RWPE1 (cell line): ENCODE results near the gene PLIN4.

Experiments
- CTCF ChIA-PET: fragments of 350-600 bp; sonication (Branson Sonifier 250); formaldehyde crosslinking; extraction: SDS; loops from one replicate; lab custom pipeline; 2021; lab: Yijun Ruan, JAX
- POLR2A ChIA-PET: fragments of 400-600 bp; formaldehyde crosslinking; extraction: SDS; loops from one replicate; lab custom pipeline; 2020; ENCODE audit warnings: antibody characterized with exemption; ENCODE audit not compliant: low non-redundant PET; lab: Yijun Ruan, JAX
- DNase-seq: peaks from one replicate; pipeline ENCODE4 v3.0.0; 2012; ENCODE audit warnings: low spot score
- H3K27ac ChIP-seq: fragments of 450-650 bp; 2 replicates; pipeline ENCODE4 v1.5.1; 2017
- TF ChIP-seq, protein P1 (sequence below): fragments of 450-650 bp; conservative IDR thresholded peaks from 2 replicates; pipeline ENCODE4 v1.5.1; 2017; ENCODE audit warnings: low read depth, mild to moderate bottlenecking

Gene PLIN4

DNA sequence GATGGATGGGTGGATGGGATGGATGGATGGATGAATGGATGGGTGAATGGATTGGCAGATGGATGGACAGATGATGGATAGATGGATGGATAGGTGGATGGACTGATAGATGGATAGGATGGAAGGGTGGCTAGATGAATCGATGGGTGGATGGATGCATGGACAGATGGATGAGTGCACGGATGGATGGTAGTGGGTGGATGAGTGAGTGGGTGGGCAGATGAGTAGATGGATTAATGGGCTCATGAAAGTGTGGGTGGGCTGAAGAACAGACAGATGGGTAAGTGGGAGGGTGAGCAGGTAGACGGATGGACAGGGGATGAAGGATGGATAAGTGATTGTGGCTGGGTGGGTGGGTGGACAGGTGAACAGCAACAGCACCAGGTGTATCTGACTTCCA lies 35.5 kb upstream of the PLIN4 start:
- DNase-seq, result no peak
- TF ChIP-seq, protein P1, sequence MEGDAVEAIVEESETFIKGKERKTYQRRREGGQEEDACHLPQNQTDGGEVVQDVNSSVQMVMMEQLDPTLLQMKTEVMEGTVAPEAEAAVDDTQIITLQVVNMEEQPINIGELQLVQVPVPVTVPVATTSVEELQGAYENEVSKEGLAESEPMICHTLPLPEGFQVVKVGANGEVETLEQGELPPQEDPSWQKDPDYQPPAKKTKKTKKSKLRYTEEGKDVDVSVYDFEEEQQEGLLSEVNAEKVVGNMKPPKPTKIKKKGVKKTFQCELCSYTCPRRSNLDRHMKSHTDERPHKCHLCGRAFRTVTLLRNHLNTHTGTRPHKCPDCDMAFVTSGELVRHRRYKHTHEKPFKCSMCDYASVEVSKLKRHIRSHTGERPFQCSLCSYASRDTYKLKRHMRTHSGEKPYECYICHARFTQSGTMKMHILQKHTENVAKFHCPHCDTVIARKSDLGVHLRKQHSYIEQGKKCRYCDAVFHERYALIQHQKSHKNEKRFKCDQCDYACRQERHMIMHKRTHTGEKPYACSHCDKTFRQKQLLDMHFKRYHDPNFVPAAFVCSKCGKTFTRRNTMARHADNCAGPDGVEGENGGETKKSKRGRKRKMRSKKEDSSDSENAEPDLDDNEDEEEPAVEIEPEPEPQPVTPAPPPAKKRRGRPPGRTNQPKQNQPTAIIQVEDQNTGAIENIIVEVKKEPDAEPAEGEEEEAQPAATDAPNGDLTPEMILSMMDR, result no peak
- ChIA-PET CTCF (no interaction called here), POLR2A (no interaction called here)
- no peak overlapping the region for H3K27ac ChIP-seq

DNA sequence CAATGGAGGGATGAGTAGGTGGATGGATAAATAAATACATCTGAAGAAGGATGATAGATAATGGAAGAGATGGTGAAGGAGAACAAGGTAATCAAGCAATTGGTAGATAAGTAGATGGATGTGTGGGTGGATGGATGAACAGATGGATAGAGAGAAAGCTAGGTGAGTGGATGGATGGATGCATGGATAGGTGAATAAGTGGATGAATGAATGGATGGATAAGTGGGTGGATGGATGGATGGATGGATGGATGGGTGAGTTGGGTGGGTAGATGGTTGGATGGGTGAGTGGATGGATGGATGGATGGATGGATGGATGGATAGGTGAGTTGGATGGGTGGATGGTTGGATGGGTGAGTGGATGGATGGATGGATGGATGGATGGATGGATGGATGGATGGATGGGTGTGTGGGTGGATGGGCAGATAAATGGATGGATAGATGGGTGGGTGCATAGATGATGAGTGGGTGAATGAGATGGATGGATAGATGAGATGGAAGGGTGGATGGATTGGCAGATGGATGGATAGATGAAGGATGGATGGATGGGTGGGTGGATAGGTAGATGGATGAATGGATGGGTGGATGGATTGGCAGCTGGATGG lies 34.9 kb upstream of the PLIN4 start:
- POLR2A ChIA-PET, result no interaction called here
- DNase-seq, result no peak
- TF ChIP-seq, protein P1, result no peak
- no peak overlapping the region for H3K27ac ChIP-seq
- CTCF ChIA-PET, result interaction anchor here (1.1 kb wide), 1 partner anchor 83 kb away, joined by 4 read pairs; no protein-coding TSS in a partner anchor

DNA sequence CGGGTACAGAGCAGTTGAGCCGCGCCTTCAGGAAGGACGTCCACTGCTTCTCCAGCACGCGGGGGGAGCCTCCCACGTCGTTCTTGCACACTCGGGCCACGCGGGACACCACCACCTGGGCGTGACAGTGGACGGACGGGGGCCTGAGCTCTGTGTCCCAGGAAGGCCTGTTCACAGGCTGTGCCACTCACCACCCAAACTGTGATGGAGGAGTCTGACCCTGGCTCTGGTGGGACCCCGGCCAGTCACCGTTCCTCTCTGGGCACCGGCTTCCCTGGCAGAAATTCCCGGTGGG lies 34.2 kb upstream of the PLIN4 start:
- no peak for DNase-seq
- CTCF ChIA-PET, result interaction anchor here (1.1 kb wide), 1 partner anchor 84 kb away, joined by 4 read pairs; no protein-coding TSS in a partner anchor
- POLR2A ChIA-PET, result no interaction called here
- no peak overlapping the region for H3K27ac ChIP-seq
- TF ChIP-seq, protein P1, result no peak

DNA sequence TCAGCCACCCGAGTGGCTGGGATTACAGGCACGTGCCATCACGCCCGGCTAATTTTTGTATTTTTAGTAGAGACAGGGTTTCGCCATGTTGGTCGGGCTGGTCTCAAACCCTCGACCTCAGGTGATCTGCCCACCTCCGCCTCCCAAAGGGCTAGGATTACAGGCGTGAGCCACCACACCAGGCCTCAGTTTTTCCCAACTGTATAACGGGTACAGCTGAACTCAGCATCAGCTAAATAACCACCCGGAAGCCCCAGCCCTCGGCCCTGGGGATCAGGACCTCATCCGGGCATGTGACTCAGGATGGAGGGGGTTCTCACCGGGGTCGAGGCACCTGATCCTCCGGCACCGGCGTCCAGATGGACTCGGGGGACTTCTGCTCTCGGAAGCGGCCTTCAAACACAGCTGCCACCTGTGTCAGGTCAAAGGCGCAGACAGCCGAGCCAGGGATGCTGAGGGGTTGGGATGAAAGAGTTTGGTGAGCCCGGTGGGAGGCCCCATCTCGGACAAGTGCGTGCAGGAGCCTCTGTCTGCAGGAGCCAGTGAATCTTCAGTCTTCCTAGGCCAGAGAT lies 32.3 kb upstream of the PLIN4 start:
- ChIA-PET POLR2A (no interaction called here), CTCF (no interaction called here)
- H3K27ac ChIP-seq, result no peak overlapping the region
- TF ChIP-seq, protein P1, result no peak
- no peak for DNase-seq

DNA sequence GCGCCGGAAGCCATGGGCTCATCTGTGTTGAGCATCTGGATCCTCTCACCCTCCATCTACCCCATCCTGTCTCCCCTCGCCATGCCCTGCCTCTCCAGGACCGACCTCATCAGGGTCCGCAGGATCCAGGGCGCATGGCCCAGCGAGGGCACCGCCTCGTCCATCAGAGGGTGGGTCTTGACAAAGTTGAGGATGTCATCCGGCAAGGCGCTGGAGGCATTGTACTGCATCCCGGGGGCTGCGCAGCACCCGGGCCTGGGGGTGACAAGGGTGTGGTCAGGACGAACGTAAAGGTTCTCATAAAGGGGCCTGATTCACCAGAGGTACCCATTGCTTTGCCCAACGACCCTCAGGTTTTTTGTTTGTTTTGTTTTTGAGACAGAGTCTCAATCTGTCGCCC lies 31.7 kb upstream of the PLIN4 start:
- no peak for DNase-seq
- ChIA-PET POLR2A (no interaction called here), CTCF (no interaction called here)
- no peak overlapping the region for H3K27ac ChIP-seq
- TF ChIP-seq, protein P1, result no peak

DNA sequence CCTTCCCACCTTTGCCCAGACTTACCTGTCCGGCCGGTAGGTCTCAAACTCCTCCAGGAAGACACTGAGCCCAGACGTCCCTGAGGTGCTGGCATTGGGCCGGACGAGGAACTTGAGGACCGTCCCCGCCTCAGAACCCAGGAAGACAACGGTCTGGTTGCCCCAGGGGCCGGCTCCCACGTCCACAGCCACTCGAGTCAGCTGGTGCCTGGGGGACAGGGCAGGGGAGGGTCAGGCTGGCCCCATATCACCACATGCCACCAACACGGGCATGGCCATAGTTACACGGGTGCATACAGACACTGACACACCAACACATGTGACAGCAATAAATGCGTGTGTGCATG lies 29.9 kb upstream of the PLIN4 start:
- TF ChIP-seq, protein P1, result no peak
- POLR2A ChIA-PET, result no interaction called here
- H3K27ac ChIP-seq, result no peak overlapping the region
- CTCF ChIA-PET, result interaction anchor here (0.7 to 1.9 kb wide), 4 partner anchors 11 to 151 kb away, joined by 3 to 11 read pairs (median 4); partner anchors contain the start of gene SEMA6B
- no peak for DNase-seq
